Left lung (tissue), 10 donors: Measurements from ENCODE around the gene SNX21. TPM values are rescaled to one million over a fixed set of nuclear protein-coding genes. Genes with fewer than 3 reads are reported as not detected.

Experiments
- ATAC-seq: fragments of 200-7000 bp; cut with Tn5 transposase; one replicate; pipeline ENCODE4 v1.9.1; 2020; ENCODE audit warnings: moderate library complexity
- DNase-seq, 4 donors: peaks; one replicate each; pipeline ENCODE4 v3.0.0-alpha.2; 2013 to 2020
- H3K27ac ChIP-seq, 2 donors: fragments of 200-600 bp; sonication (generic) in 1 of 2; one replicate each; pipeline versions ENCODE4 v1.5.0 to v1.8.0; 2020 to 2021
- H3K27me3 ChIP-seq, 2 donors: fragments of 200-600 bp; sonication (generic) in 1 of 2; one replicate each; pipeline versions ENCODE4 v1.5.0 to v1.8.0; 2020 to 2021
- H3K36me3 ChIP-seq, 2 donors: fragments of 200-600 bp; sonication (generic) in 1 of 2; one replicate each; pipeline versions ENCODE4 v1.5.0 to v1.8.0; 2020 to 2021
- H3K4me1 ChIP-seq, 2 donors: fragments of 200-600 bp; one replicate each; pipeline ENCODE4 v1.8.0; 2021
- H3K4me3 ChIP-seq, 2 donors: fragments of 200-600 bp; sonication (generic) in 1 of 2; one replicate each; pipeline versions ENCODE4 v1.5.0 to v1.8.0; 2020 to 2021; ENCODE audit warnings: mild to moderate bottlenecking in 1 of 2
- H3K9me3 ChIP-seq, 2 donors: fragments of 200-600 bp; sonication (generic) in 1 of 2; one replicate each; pipeline versions ENCODE4 v1.5.0 to v1.8.0; 2020 to 2021
- CTCF ChIP-seq, 2 donors: fragments of 200-600 bp; sonication (generic) in 1 of 2; IDR thresholded peaks; one replicate each; pipeline versions ENCODE4 v1.5.0 to v1.8.0; 2021; ENCODE audit warnings: antibody characterized with exemption in 2 of 2
- intact Hi-C, 2 donors: fragments of 100-400 bp; cut with DNase I; formaldehyde crosslinking; loops; one replicate each; pipeline versions ENCODE4 v1.11.2 to v1.14.2; 2022
- polyA plus RNA-seq, 6 donors: library from polyadenylated mRNA; unstranded; fragments of 120-200 nt; gene quantifications; one replicate each; pipeline ENCODE4 v1.2.1, GENCODE V29; 2013; ENCODE audit not compliant: insufficient read length in 6 of 6
- total RNA-seq, 2 donors: library from RNA; stranded (reverse); fragmentation: NEBNext Ultra II Directional; extraction: Animal tissue kit (Norgen Biotek cat#: 25700); gene quantifications; one replicate each; pipeline ENCODE4 v1.2.1, GENCODE V29; 2021
- donor health status: DM: no; HTN: yes; CAD: no.
- donor health status: DM: no; HTN: no; CAD: no.

The SNX21 gene
- total and polyA plus RNA-seq, 8 donors: 14.5 to 26.3 (median 18.7) TPM

- Histone ChIP-seq H3K27ac (peak overlapping the region; percentile 50 to 70), H3K4me3 (no peak overlapping the region), H3K4me1 (peaks cover 4 to 21% of the 10 kb centered on the region in 2 donors), H3K27me3 (peaks cover 0 to 7% of the 10 kb centered on the region in 2 donors), H3K9me3 (no peaks in the 10 kb centered on the region), H3K36me3 (peaks cover 0 to 7% of the 10 kb centered on the region in 2 donors)
- no peak for TF ChIP-seq CTCF (IDR thresholded peaks at IDR 0.05)
- ATAC-seq: no peak
- intact Hi-C loops: no loop called here
- no peak for DNase-seq
Observed at GRCh38 chr20:45816951-45817350, 16.6 kb upstream of the SNX21 start.

- intact Hi-C loops: no loop called here
- H3K4me3 ChIP-seq: no peak overlapping the region
- DNase-seq: peak in 1 of 4 donors; percentile 60
- no peak for TF ChIP-seq CTCF (IDR thresholded peaks at IDR 0.05)
- peak overlapping the region; percentile 50 to 70 for H3K27ac ChIP-seq
- peaks cover 0 to 14% of the 10 kb centered on the region in 2 donors for H3K27me3 ChIP-seq
- ATAC-seq: peak; percentile 80
- peaks cover 0 to 7% of the 10 kb centered on the region in 2 donors for H3K36me3 ChIP-seq
- peaks cover 4 to 21% of the 10 kb centered on the region in 2 donors for H3K4me1 ChIP-seq
- no peaks in the 10 kb centered on the region for H3K9me3 ChIP-seq
Observed at GRCh38 chr20:45817376-45818194, 16.0 kb upstream of the SNX21 start.

- no peak for DNase-seq
- Histone ChIP-seq H3K4me1 (peaks cover 7 to 19% of the 10 kb centered on the region in 2 donors), H3K9me3 (no peaks in the 10 kb centered on the region), H3K4me3 (no peak overlapping the region), H3K27me3 (peaks cover 5 to 20% of the 10 kb centered on the region in 2 donors), H3K36me3 (peaks cover 0 to 7% of the 10 kb centered on the region in 2 donors), H3K27ac (peak overlapping the region in 1 of 2 donors; percentile 23)
- TF ChIP-seq CTCF (IDR thresholded peaks at IDR 0.05): no peak
- ATAC-seq: no peak
- intact Hi-C loops: no loop called here
Observed at GRCh38 chr20:45818239-45818638, 15.4 kb upstream of the SNX21 start.

- no peak for ATAC-seq
- intact Hi-C loops: no loop called here
- peaks cover 0 to 7% of the 10 kb centered on the region in 2 donors for H3K36me3 ChIP-seq
Observed at GRCh38 chr20:45819466-45819865, 14.1 kb upstream of the SNX21 start.

More at GRCh38 chr20:45819466-45819865, 14.1 kb upstream of the SNX21 start:
- Histone ChIP-seq H3K9me3 (no peaks in the 10 kb centered on the region), H3K4me3 (no peak overlapping the region), H3K27ac (no peak overlapping the region), H3K27me3 (peaks cover 16 to 33% of the 10 kb centered on the region in 2 donors), H3K4me1 (peaks cover 7 to 20% of the 10 kb centered on the region in 2 donors)
- DNase-seq: no peak
- TF ChIP-seq CTCF (IDR thresholded peaks at IDR 0.05): no peak
